GM12878 (cell line): ENCODE data around the gene IFNB1.

Experiments
- BCLAF1 ChIP-seq: fragments of 450-650 bp; IDR thresholded peaks from 2 replicates; pipeline ENCODE4 v1.6.1; 2017; ENCODE audit warnings: antibody characterized with exemption, mild to moderate bottlenecking, moderate library complexity
- CTCF ChIP-seq, 3 experiments: IDR thresholded peaks in 2 of 3; conservative IDR thresholded peaks in 1 of 3; 2 replicates each; pipeline ENCODE4 v1.5.1; 2011; ENCODE audit warnings: low read depth in 3 of 3, low read length in 3 of 3, mild to moderate bottlenecking in 3 of 3, control low read depth in 2 of 3, moderate library complexity in 2 of 3, inconsistent platforms in 1 of 3, mixed read lengths in 1 of 3; ENCODE audit not compliant: control insufficient read depth in 2 of 3, insufficient read depth in 1 of 3; ENCODE audit errors: extremely low read depth in 1 of 3
- DPF2 ChIP-seq: fragments of 450-650 bp; IDR thresholded peaks from 2 replicates; pipeline ENCODE4 v1.6.1; 2017; ENCODE audit warnings: mild to moderate bottlenecking
- EZH2 ChIP-seq: IDR thresholded peaks from 2 replicates; pipeline ENCODE4 v1.6.1; 2012; ENCODE audit warnings: low read depth, mild to moderate bottlenecking, control low read depth, inconsistent platforms, low read length, borderline replicate concordance; ENCODE audit not compliant: control insufficient read depth
- HDAC2 ChIP-seq: fragments of 200-600 bp; sonication (generic); IDR thresholded peaks from 2 replicates; pipeline ENCODE4 v1.6.1; 2017
- IRF3 ChIP-seq: fragments of 450-650 bp; IDR thresholded peaks from 2 replicates; pipeline ENCODE4 v1.6.1; 2014; ENCODE audit warnings: mild to moderate bottlenecking
- JUNB ChIP-seq: IDR thresholded peaks from 2 replicates; pipeline ENCODE4 v1.6.1; 2016; ENCODE audit warnings: antibody characterized with exemption, mild to moderate bottlenecking
- MEF2A ChIP-seq: IDR thresholded peaks from 2 replicates; pipeline ENCODE4 v1.6.1; 2011; ENCODE audit warnings: low read depth, mild to moderate bottlenecking, low read length, moderate library complexity; ENCODE audit not compliant: insufficient read depth
- POLR2A ChIP-seq: IDR thresholded peaks from 2 replicates; pipeline ENCODE4 v1.6.1; 2011; ENCODE audit warnings: low read depth, mild to moderate bottlenecking, low read length
- REST ChIP-seq: IDR thresholded peaks from 2 replicates; pipeline ENCODE4 v1.6.1; 2012; ENCODE audit warnings: mild to moderate bottlenecking, low read depth, low read length
- SKIL ChIP-seq: fragments of 450-650 bp; IDR thresholded peaks from 2 replicates; pipeline ENCODE4 v1.6.1; 2017; ENCODE audit warnings: mild to moderate bottlenecking, low read depth, inconsistent platforms; ENCODE audit not compliant: poor library complexity, severe bottlenecking
- SMC3 ChIP-seq: IDR thresholded peaks from 2 replicates; pipeline ENCODE4 v1.6.1; 2011; ENCODE audit warnings: low read length, improper control_type of control experiment, borderline replicate concordance

GRCh38 chr9:21070906-21071305, 6.8 kb downstream of the IFNB1 start:
- no peak for TF ChIP-seq BCLAF1
- no peak for TF ChIP-seq REST
- no peak for TF ChIP-seq POLR2A
- TF ChIP-seq HDAC2: no peak
- TF ChIP-seq CTCF (IDR thresholded peaks at IDR 0.05 in 2 of 3, conservative IDR thresholded peaks at IDR 0.05 in 1 of 3; ENCODE audit: control insufficient read depth in 2 of 3, extremely low read depth in 1 of 3, insufficient read depth in 1 of 3, low read depth in 3 of 3, low read length in 3 of 3): no peak
- no peak for TF ChIP-seq SMC3
- no peak for TF ChIP-seq MEF2A
- no peak for TF ChIP-seq EZH2
- TF ChIP-seq DPF2: no peak
- no peak for TF ChIP-seq IRF3
- no peak for TF ChIP-seq SKIL
- no peak for TF ChIP-seq JUNB
